Chondrocyte (in vitro differentiated cells): ENCODE results near the gene DDX10. TPM values are rescaled to one million over a fixed set of nuclear protein-coding genes. Genes with fewer than 3 reads are reported as not detected.

ENCODE experiments used
- DNase-seq: peaks from one replicate; pipeline ENCODE4 v3.0.0; 2021; ENCODE audit warnings: mixed read lengths, low spot score
- H3K27ac Mint-ChIP-seq: one replicate; pipeline ENCODE4 v1.8.0; 2021; ENCODE audit warnings: mild to moderate bottlenecking, moderate library complexity, mixed read lengths; ENCODE audit not compliant: unreplicated experiment
- H3K27me3 Mint-ChIP-seq: 2 replicates; pipeline ENCODE4 v1.8.0; 2021; ENCODE audit warnings: low read depth, mixed read lengths
- H3K36me3 Mint-ChIP-seq: 2 replicates; pipeline ENCODE4 v1.8.0; 2021; ENCODE audit warnings: low read depth, mixed read lengths
- H3K4me1 Mint-ChIP-seq: 2 replicates; pipeline ENCODE4 v1.8.0; 2021; ENCODE audit warnings: low read depth, mild to moderate bottlenecking, mixed read lengths
- H3K4me3 Mint-ChIP-seq: one replicate; pipeline ENCODE4 v1.8.0; 2021; ENCODE audit warnings: mild to moderate bottlenecking, moderate library complexity, mixed read lengths; ENCODE audit not compliant: unreplicated experiment
- H3K9me3 Mint-ChIP-seq: 2 replicates; pipeline ENCODE4 v1.8.0; 2021; ENCODE audit warnings: low read depth, mixed read lengths
- CTCF ChIP-seq: fragments of 200-600 bp; sonication (generic); IDR thresholded peaks from 2 replicates; pipeline ENCODE4 v1.5.0; 2021; ENCODE audit warnings: antibody characterized with exemption, mild to moderate bottlenecking, moderate library complexity
- total RNA-seq: library from RNA; stranded (reverse); gene quantifications from 3 replicates; pipeline ENCODE4 v1.2.1, GENCODE V29; 2021

DDX10 gene
- total RNA-seq, 1 donor from 2014 or later = 25.3 TPM

DNA sequence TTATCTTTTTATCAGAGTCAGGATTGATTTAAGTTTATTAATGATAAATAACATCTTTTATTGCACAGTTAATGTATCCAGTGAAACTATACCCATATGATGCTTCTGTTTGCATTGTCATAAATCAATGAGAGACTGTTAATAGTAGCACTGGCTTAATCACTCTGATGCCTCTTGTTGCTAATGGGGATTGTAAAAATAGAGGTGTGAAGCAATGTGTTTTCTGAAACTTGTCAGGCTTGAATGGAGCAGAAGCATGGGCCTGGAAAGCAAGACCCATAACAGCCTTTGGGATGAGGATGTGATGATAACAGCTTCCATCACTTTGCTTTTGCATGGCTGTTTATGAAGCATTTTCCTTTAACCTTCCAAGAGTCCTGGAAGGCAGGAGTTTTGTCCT is 319.7 kb downstream of the DDX10 start:
- DNase-seq = no peak
- no peak overlapping the region for H3K27ac Mint-ChIP-seq
- peaks cover 14% of the 10 kb centered on the region for H3K4me1 Mint-ChIP-seq
- H3K36me3 Mint-ChIP-seq = peaks cover 1% of the 10 kb centered on the region
- peaks cover 2% of the 10 kb centered on the region for H3K9me3 Mint-ChIP-seq
- TF ChIP-seq CTCF = no peak
- H3K4me3 Mint-ChIP-seq = no peak overlapping the region
- H3K27me3 Mint-ChIP-seq = no peaks in the 10 kb centered on the region

GRCh38 chr11:108985236-108985944 is 320.5 kb downstream of the DDX10 start:
- Mint-ChIP-seq H3K4me1 (peaks cover 14% of the 10 kb centered on the region), H3K27me3 (no peaks in the 10 kb centered on the region), H3K4me3 (no peak overlapping the region), H3K27ac (no peak overlapping the region), H3K36me3 (peaks cover 1% of the 10 kb centered on the region), H3K9me3 (peaks cover 9% of the 10 kb centered on the region)
- TF ChIP-seq CTCF = no peak
- no peak for DNase-seq

- DNase-seq = no peak
- Mint-ChIP-seq H3K4me1 (peaks cover 14% of the 10 kb centered on the region), H3K27ac (peak overlapping the region; percentile 2), H3K36me3 (peaks cover 1% of the 10 kb centered on the region), H3K9me3 (peaks cover 11% of the 10 kb centered on the region), H3K27me3 (no peaks in the 10 kb centered on the region), H3K4me3 (no peak overlapping the region)
- no peak for TF ChIP-seq CTCF
These were observed 321.0 kb downstream of the DDX10 start for GRCh38 chr11:108985945-108986279.

Other genes starting within 250 kb of the DDX10 start
- gene C11orf65, start 197.5 kb upstream of the DDX10 start, total RNA-seq = not detected in 3 replicates
- 57.9 to 74.8 TPM (median 60.0 TPM) in 3 replicates for gene POGLUT3, start 166.7 kb upstream of the DDX10 start, total RNA-seq
- 0.75 to 1.5 TPM (median 1.1 TPM) in 3 replicates for gene EXPH5, start 71.3 kb upstream of the DDX10 start, total RNA-seq